Measurements from ENCODE around the gene EIF3CL. TPM values are rescaled to one million over a fixed set of nuclear protein-coding genes. Genes with fewer than 3 reads are reported as not detected.
A peak's percentile ranks its signal among the peaks of the same experiment; 100 is the strongest.
"Not testable (repeated sequence)": the region's sequence is repeated elsewhere in the genome, so short reads cannot be mapped to it uniquely, and the experiment has no call there.

The EIF3CL gene
- 10 to 100 TPM; 58.8 to 62.8 TPM for total RNA-seq

GRCh38 chr16:28403220-28404072, at the start of gene EIF3CL:
EIF3CL (minus strand) TSS chr16:28403841; CDS start chr16:28403618, 223 bp downstream.
- POLR2A ChIA-PET; H3K36me3 Mint-ChIP-seq (ENCODE audit: low read depth); CTCF ChIA-PET; H3K27me3 Mint-ChIP-seq (ENCODE audit: low read depth); H3K9me3 Mint-ChIP-seq (ENCODE audit: insufficient read depth); H3K4me1 Mint-ChIP-seq (ENCODE audit: low read depth); DNase-seq: not testable (repeated sequence)
- peak; percentile 96 for ATAC-seq
- H3K27ac Mint-ChIP-seq: peak within 1 kb of the TSS; percentile 57
- peak within 1 kb of the TSS; percentile 71 for H3K4me3 Mint-ChIP-seq

GRCh38 chr16:28447081-28447480, 43.4 kb upstream of the EIF3CL start:
- DNase-seq; H3K4me3 Mint-ChIP-seq; H3K27me3 Mint-ChIP-seq (ENCODE audit: low read depth); H3K27ac Mint-ChIP-seq; H3K4me1 Mint-ChIP-seq (ENCODE audit: low read depth); H3K36me3 Mint-ChIP-seq (ENCODE audit: low read depth); CTCF ChIA-PET; POLR2A ChIA-PET; H3K9me3 Mint-ChIP-seq (ENCODE audit: insufficient read depth); ATAC-seq: not testable (repeated sequence)

GRCh38 chr16:28446388-28446787, 42.7 kb upstream of the EIF3CL start:
- H3K36me3 Mint-ChIP-seq (ENCODE audit: low read depth); H3K4me3 Mint-ChIP-seq; CTCF ChIA-PET; H3K9me3 Mint-ChIP-seq (ENCODE audit: insufficient read depth); H3K27me3 Mint-ChIP-seq (ENCODE audit: low read depth); ATAC-seq; DNase-seq; H3K27ac Mint-ChIP-seq; POLR2A ChIA-PET; H3K4me1 Mint-ChIP-seq (ENCODE audit: low read depth): not testable (repeated sequence)

GRCh38 chr16:28443943-28444342, 40.3 kb upstream of the EIF3CL start:
- H3K27ac Mint-ChIP-seq; ATAC-seq; H3K36me3 Mint-ChIP-seq (ENCODE audit: low read depth); H3K9me3 Mint-ChIP-seq (ENCODE audit: insufficient read depth); H3K27me3 Mint-ChIP-seq (ENCODE audit: low read depth); H3K4me3 Mint-ChIP-seq; CTCF ChIA-PET; POLR2A ChIA-PET; H3K4me1 Mint-ChIP-seq (ENCODE audit: low read depth); DNase-seq: not testable (repeated sequence)

GRCh38 chr16:28438899-28439298, 35.3 kb upstream of the EIF3CL start:
- ATAC-seq; H3K9me3 Mint-ChIP-seq (ENCODE audit: insufficient read depth); CTCF ChIA-PET; H3K27me3 Mint-ChIP-seq (ENCODE audit: low read depth); H3K4me3 Mint-ChIP-seq; H3K4me1 Mint-ChIP-seq (ENCODE audit: low read depth); POLR2A ChIA-PET; DNase-seq; H3K36me3 Mint-ChIP-seq (ENCODE audit: low read depth); H3K27ac Mint-ChIP-seq: not testable (repeated sequence)

- H3K27me3 Mint-ChIP-seq (ENCODE audit: low read depth); H3K9me3 Mint-ChIP-seq (ENCODE audit: insufficient read depth); CTCF ChIA-PET; H3K36me3 Mint-ChIP-seq (ENCODE audit: low read depth); ATAC-seq; DNase-seq; H3K4me1 Mint-ChIP-seq (ENCODE audit: low read depth); H3K27ac Mint-ChIP-seq; H3K4me3 Mint-ChIP-seq; POLR2A ChIA-PET: not testable (repeated sequence)
Observed at GRCh38 chr16:28435340-28435739, 31.7 kb upstream of the EIF3CL start.

GRCh38 chr16:28426060-28426680, 22.5 kb upstream of the EIF3CL start:
- CTCF ChIA-PET; H3K9me3 Mint-ChIP-seq (ENCODE audit: insufficient read depth); H3K27ac Mint-ChIP-seq; H3K27me3 Mint-ChIP-seq (ENCODE audit: low read depth); H3K36me3 Mint-ChIP-seq (ENCODE audit: low read depth); H3K4me1 Mint-ChIP-seq (ENCODE audit: low read depth); H3K4me3 Mint-ChIP-seq; POLR2A ChIA-PET; DNase-seq: not testable (repeated sequence)
- peak; percentile 97 for ATAC-seq

- ATAC-seq; DNase-seq; H3K36me3 Mint-ChIP-seq (ENCODE audit: low read depth); H3K4me1 Mint-ChIP-seq (ENCODE audit: low read depth); H3K4me3 Mint-ChIP-seq; POLR2A ChIA-PET; H3K9me3 Mint-ChIP-seq (ENCODE audit: insufficient read depth); H3K27me3 Mint-ChIP-seq (ENCODE audit: low read depth); H3K27ac Mint-ChIP-seq; CTCF ChIA-PET: not testable (repeated sequence)
Observed at GRCh38 chr16:28421071-28421750, 17.6 kb upstream of the EIF3CL start.

- DNase-seq; H3K27me3 Mint-ChIP-seq (ENCODE audit: low read depth); H3K9me3 Mint-ChIP-seq (ENCODE audit: insufficient read depth); H3K36me3 Mint-ChIP-seq (ENCODE audit: low read depth); POLR2A ChIA-PET; H3K27ac Mint-ChIP-seq; ATAC-seq; H3K4me3 Mint-ChIP-seq; H3K4me1 Mint-ChIP-seq (ENCODE audit: low read depth); CTCF ChIA-PET: not testable (repeated sequence)
Observed at GRCh38 chr16:28417033-28417432, 13.4 kb upstream of the EIF3CL start.

GRCh38 chr16:28414530-28414929, 10.9 kb upstream of the EIF3CL start:
- CTCF ChIA-PET; H3K27me3 Mint-ChIP-seq (ENCODE audit: low read depth); H3K36me3 Mint-ChIP-seq (ENCODE audit: low read depth); H3K4me3 Mint-ChIP-seq; ATAC-seq; H3K27ac Mint-ChIP-seq; DNase-seq; H3K9me3 Mint-ChIP-seq (ENCODE audit: insufficient read depth); H3K4me1 Mint-ChIP-seq (ENCODE audit: low read depth); POLR2A ChIA-PET: not testable (repeated sequence)

- H3K27ac Mint-ChIP-seq; H3K9me3 Mint-ChIP-seq (ENCODE audit: insufficient read depth); H3K4me3 Mint-ChIP-seq; H3K36me3 Mint-ChIP-seq (ENCODE audit: low read depth); DNase-seq; POLR2A ChIA-PET; ATAC-seq; H3K27me3 Mint-ChIP-seq (ENCODE audit: low read depth); H3K4me1 Mint-ChIP-seq (ENCODE audit: low read depth); CTCF ChIA-PET: not testable (repeated sequence)
Observed at GRCh38 chr16:28413585-28413984, 9.9 kb upstream of the EIF3CL start.

GRCh38 chr16:28392054-28392453, 11.6 kb downstream of the EIF3CL start:
- POLR2A ChIA-PET; H3K9me3 Mint-ChIP-seq (ENCODE audit: insufficient read depth); DNase-seq; CTCF ChIA-PET; H3K4me3 Mint-ChIP-seq; H3K27me3 Mint-ChIP-seq (ENCODE audit: low read depth); ATAC-seq; H3K36me3 Mint-ChIP-seq (ENCODE audit: low read depth); H3K4me1 Mint-ChIP-seq (ENCODE audit: low read depth); H3K27ac Mint-ChIP-seq: not testable (repeated sequence)

Data from activated CD8-positive, alpha-beta T cell treated with anti-CD3 and anti-CD28 coated beads, Interleukin-2, amount 10 ng/mL, durations not matched to agents 7 days and 5 days (primary cell).